ENCODE data around the gene IPO9.

DNA sequence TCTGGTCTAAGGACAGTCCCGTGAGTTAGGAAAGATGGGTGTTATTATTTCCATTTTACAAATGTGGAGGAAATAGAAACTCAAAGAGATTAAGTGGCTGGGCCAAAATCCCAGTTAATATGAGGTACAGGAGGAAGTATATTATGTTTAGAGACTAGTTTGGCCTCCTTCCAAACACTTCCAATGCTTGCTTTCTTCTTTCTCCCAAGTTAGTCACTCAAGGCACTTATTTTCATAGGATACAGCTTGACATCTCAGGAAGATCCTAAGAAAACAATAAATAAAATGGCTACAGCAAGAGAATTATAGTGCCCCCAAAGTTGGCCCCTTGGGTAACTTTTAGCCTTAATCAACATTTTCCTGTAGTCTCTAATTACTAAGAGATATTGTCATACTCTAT lies 47.5 kb upstream of the IPO9 start:
- TF ChIP-seq, protein P1, sequence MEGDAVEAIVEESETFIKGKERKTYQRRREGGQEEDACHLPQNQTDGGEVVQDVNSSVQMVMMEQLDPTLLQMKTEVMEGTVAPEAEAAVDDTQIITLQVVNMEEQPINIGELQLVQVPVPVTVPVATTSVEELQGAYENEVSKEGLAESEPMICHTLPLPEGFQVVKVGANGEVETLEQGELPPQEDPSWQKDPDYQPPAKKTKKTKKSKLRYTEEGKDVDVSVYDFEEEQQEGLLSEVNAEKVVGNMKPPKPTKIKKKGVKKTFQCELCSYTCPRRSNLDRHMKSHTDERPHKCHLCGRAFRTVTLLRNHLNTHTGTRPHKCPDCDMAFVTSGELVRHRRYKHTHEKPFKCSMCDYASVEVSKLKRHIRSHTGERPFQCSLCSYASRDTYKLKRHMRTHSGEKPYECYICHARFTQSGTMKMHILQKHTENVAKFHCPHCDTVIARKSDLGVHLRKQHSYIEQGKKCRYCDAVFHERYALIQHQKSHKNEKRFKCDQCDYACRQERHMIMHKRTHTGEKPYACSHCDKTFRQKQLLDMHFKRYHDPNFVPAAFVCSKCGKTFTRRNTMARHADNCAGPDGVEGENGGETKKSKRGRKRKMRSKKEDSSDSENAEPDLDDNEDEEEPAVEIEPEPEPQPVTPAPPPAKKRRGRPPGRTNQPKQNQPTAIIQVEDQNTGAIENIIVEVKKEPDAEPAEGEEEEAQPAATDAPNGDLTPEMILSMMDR (IDR thresholded peaks at IDR 0.05): no peak
- TF ChIP-seq POLR2AphosphoS5 (IDR thresholded peaks at IDR 0.05; ENCODE audit: low read depth, low read length) (no peak), SIN3A (IDR thresholded peaks at IDR 0.05; ENCODE audit: borderline replicate concordance, insufficient read depth, low read depth, low read length) (no peak)
